Measurements from ENCODE around the gene SAAL1. TPM values are rescaled to one million over a fixed set of nuclear protein-coding genes. Genes with fewer than 3 reads are reported as not detected.

Gene SAAL1
- total RNA-seq, 1 experiment from 2014 or later: 43.5 TPM

GRCh38 chr11:18071098-18071705 is 34.7 kb downstream of the SAAL1 start:
- Mint-ChIP-seq H3K9me3 (no peaks in the 10 kb centered on the region), H3K27me3 (ENCODE audit: low read depth) (no peaks in the 10 kb centered on the region), H3K27ac (no peak overlapping the region), H3K4me1 (no peaks in the 10 kb centered on the region), H3K36me3 (ENCODE audit: insufficient read depth in 1 of 3, low read depth in 3 of 3) (no peaks in the 10 kb centered on the region), H3K4me3 (no peak overlapping the region)
- no peak overlapping the region for H3K18ac ChIP-seq (ENCODE audit: insufficient read length, low read depth, low read length)
- DNase-seq: no peak
- H3K9ac ChIP-seq (ENCODE audit: extremely low read depth, insufficient read length, low read length): no peak overlapping the region
- H4K8ac ChIP-seq (replicated peaks; ENCODE audit: insufficient read length, low read depth, low read length): no peak overlapping the region
- H3K4me1 ChIP-seq (ENCODE audit: insufficient read depth, low read length): no peaks in the 10 kb centered on the region
- H3K79me2 ChIP-seq (ENCODE audit: insufficient read depth, low read length): no peaks in the 10 kb centered on the region
- no peaks in the 10 kb centered on the region for H3K27me3 ChIP-seq (ENCODE audit: insufficient read depth, low read length)
- no peak overlapping the region for H3K14ac ChIP-seq (ENCODE audit: insufficient read depth, low read length)
- H4K5ac ChIP-seq (ENCODE audit: insufficient read length, low read depth, low read length): no peak overlapping the region
- no peak overlapping the region for H2AFZ ChIP-seq (ENCODE audit: low read length)
- no peak overlapping the region for H3K23ac ChIP-seq (ENCODE audit: insufficient read length, low read depth, low read length)
- no peak overlapping the region for H2BK20ac ChIP-seq (ENCODE audit: low read depth, low read length, poor library complexity, severe bottlenecking)
- H2BK5ac ChIP-seq (ENCODE audit: insufficient read length, low read length): no peak overlapping the region
- H3K79me1 ChIP-seq (ENCODE audit: insufficient read depth, low read depth, low read length, poor library complexity, severe bottlenecking): no peaks in the 10 kb centered on the region
- H4K91ac ChIP-seq (ENCODE audit: insufficient read length, low read depth, low read length): no peak overlapping the region
- H4K20me1 ChIP-seq (ENCODE audit: control insufficient read depth, insufficient read depth, insufficient read length): no peaks in the 10 kb centered on the region
- no peak overlapping the region for H3K27ac ChIP-seq (ENCODE audit: insufficient read length, low read depth, low read length)
- H3K56ac ChIP-seq (ENCODE audit: insufficient read length, low read depth, low read length): no peak overlapping the region
- H2BK12ac ChIP-seq (ENCODE audit: insufficient read length, low read depth, low read length): no peak overlapping the region
- no CpG with 5 or more reads among the region's 4 CpGs for WGBS (ENCODE audit: extremely low coverage, insufficient read length, low lambda C conversion rate)
- H3K4ac ChIP-seq (ENCODE audit: low read depth, low read length): no peak overlapping the region
- H3T11ph ChIP-seq (ENCODE audit: low read length): no peak overlapping the region
- TF ChIP-seq CTCF (conservative IDR thresholded peaks at IDR 0.05): no peak
- no peak overlapping the region for H2AK5ac ChIP-seq (ENCODE audit: insufficient read length, low read length)
- no peaks in the 10 kb centered on the region for H3K9me3 ChIP-seq (ENCODE audit: control insufficient read depth, low read depth, low read length)
- no peak overlapping the region for H2BK15ac ChIP-seq (ENCODE audit: low read depth, low read length)
- no peak overlapping the region for H2BK120ac ChIP-seq (ENCODE audit: low read depth, low read length, poor library complexity, severe bottlenecking)
- H3K4me2 ChIP-seq (ENCODE audit: insufficient read depth, insufficient read length, low read length): no peak overlapping the region
- no peaks in the 10 kb centered on the region for H3K23me2 ChIP-seq (ENCODE audit: insufficient read length, low read depth, low read length, poor library complexity, severe bottlenecking)

Measured in H9 (cell line).